HCT116 (cell line): Measurements from ENCODE around the gene PROK2. TPM values are rescaled to one million over a fixed set of nuclear protein-coding genes. Genes with fewer than 3 reads are reported as not detected.

ENCODE experiments used
- ATAC-seq: fragments of 200-7000 bp; cut with Tn5 transposase; 2 replicates; pipeline ENCODE4 v1.9.1; 2020; ENCODE audit warnings: mild to moderate bottlenecking, moderate library complexity
- BruUV-seq: library from RNA; stranded (reverse); fragments of 400-500 nt; replicated peaks from 2 replicates; lab custom pipeline; 2021; lab: Mats Ljungman, UMichigan
- CTCF ChIA-PET: fragments of 300-600 bp; sonication (Branson Sonifier 250); formaldehyde crosslinking; loops from one replicate; lab custom pipeline; 2021; ENCODE audit warnings: antibody characterized with exemption; lab: Charles Lee
- POLR2A ChIA-PET: fragments of 300-600, 350-600 bp; sonication (Branson Sonifier 250); formaldehyde crosslinking; loops from one replicate; lab custom pipeline; 2021; ENCODE audit warnings: antibody characterized with exemption; lab: Charles Lee
- RAD21 ChIA-PET, 2 experiments: fragments of 300-600 bp; sonication (Branson Sonifier 250); formaldehyde crosslinking; loops; one replicate each; lab custom pipeline; 2023; ENCODE audit warnings: low total read pairs in 2 of 2; ENCODE audit not compliant: uncharacterized antibody in 2 of 2, unreplicated experiment in 2 of 2, low non-redundant PET in 1 of 2; lab: Charles Lee
- DNase-seq: peaks from one replicate; pipeline ENCODE4 v3.0.0-alpha.2; 2010; ENCODE audit warnings: low read depth, low spot score
- H2AFZ ChIP-seq: fragments of 200-600 bp; shearing (Covaris generic), sonication (generic); 2 replicates; pipeline ENCODE4 v1.6.1; 2017; ENCODE audit warnings: low read depth, mixed run types, mixed read lengths, antibody characterized with exemption, low read length; ENCODE audit not compliant: poor library complexity, severe bottlenecking
- H3K27ac ChIP-seq: 2 replicates; pipeline ENCODE4 v1.5.1; 2012; ENCODE audit warnings: low read depth, low read length
- H3K27me3 ChIP-seq: fragments of 200-600 bp; sonication (generic); 2 replicates; pipeline ENCODE4 v1.6.1; 2016; ENCODE audit warnings: mixed run types, low read length, mixed read lengths; ENCODE audit not compliant: insufficient read depth
- H3K36me3 ChIP-seq, 2 experiments: fragments of 200-500 bp in 1 of 2; fragments of 200-600 bp in 1 of 2; sonication (Bioruptor generic) in 1 of 2; sonication (generic) in 1 of 2; 2 replicates each; pipeline versions ENCODE4 v1.5.1 to v1.6.1; 2014 to 2016; ENCODE audit warnings: low read length in 2 of 2, inconsistent platforms in 1 of 2, mixed read lengths in 1 of 2, mixed run types in 1 of 2; ENCODE audit not compliant: insufficient read depth in 2 of 2, control insufficient read depth in 1 of 2
- H3K4me1 ChIP-seq, 2 experiments: fragments of 200-600 bp in 1 of 2; sonication (generic) in 1 of 2; 2 replicates each; pipeline versions ENCODE4 v1.5.1 to v1.6.1; 2012 to 2017; ENCODE audit warnings: low read length in 2 of 2, inconsistent platforms in 1 of 2, mild to moderate bottlenecking in 1 of 2, mixed read lengths in 1 of 2, mixed run types in 1 of 2, moderate library complexity in 1 of 2; ENCODE audit not compliant: insufficient read depth in 2 of 2, control insufficient read depth in 1 of 2
- H3K4me2 ChIP-seq: fragments of 200-600 bp; sonication (generic); 2 replicates; pipeline ENCODE4 v1.6.1; 2017; ENCODE audit warnings: mixed run types, low read length, mixed read lengths
- H3K4me3 ChIP-seq, 2 experiments: fragments of 200-600 bp in 1 of 2; sonication (generic) in 1 of 2; replicated peaks in 1 of 2; 2 replicates each; pipeline ENCODE4 v1.5.1; 2011 to 2016; ENCODE audit warnings: low read length in 2 of 2, control low read depth in 1 of 2, low read depth in 1 of 2, mild to moderate bottlenecking in 1 of 2, mixed read lengths in 1 of 2, mixed run types in 1 of 2
- H3K79me2 ChIP-seq: fragments of 200-600 bp; sonication (generic); 2 replicates; pipeline ENCODE4 v1.6.1; 2017; ENCODE audit warnings: mild to moderate bottlenecking, mixed run types, low read length, moderate library complexity, mixed read lengths; ENCODE audit not compliant: insufficient read depth
- H3K9ac ChIP-seq: fragments of 200-600 bp; sonication (generic); 2 replicates; pipeline ENCODE4 v1.6.1; 2016; ENCODE audit warnings: low read length, mixed read lengths
- H3K9me2 ChIP-seq: fragments of 200-600 bp; sonication (generic), shearing (Covaris generic); 2 replicates; pipeline ENCODE4 v1.6.1; 2017; ENCODE audit warnings: mixed run types, mild to moderate bottlenecking, moderate library complexity; ENCODE audit not compliant: insufficient read depth
- H3K9me3 ChIP-seq, 2 experiments: fragments of 200-500 bp in 1 of 2; fragments of 200-600 bp in 1 of 2; sonication (Bioruptor generic) in 1 of 2; sonication (generic) in 1 of 2; 2 replicates each; pipeline ENCODE4 v1.6.1; 2014 to 2017; ENCODE audit warnings: low read length in 2 of 2, mixed read lengths in 2 of 2, inconsistent platforms in 1 of 2, low read depth in 1 of 2, mild to moderate bottlenecking in 1 of 2, mixed run types in 1 of 2, moderate library complexity in 1 of 2; ENCODE audit not compliant: control insufficient read depth in 1 of 2, insufficient read depth in 1 of 2
- H4K20me1 ChIP-seq: fragments of 200-600 bp; sonication (generic), shearing (Covaris generic); 2 replicates; pipeline ENCODE4 v1.6.1; 2017; ENCODE audit warnings: mixed run types, mild to moderate bottlenecking, moderate library complexity; ENCODE audit not compliant: insufficient read depth
- ATF3 ChIP-seq: IDR thresholded peaks from 2 replicates; pipeline ENCODE4 v1.6.1; 2012
- CBX3 ChIP-seq: IDR thresholded peaks from 2 replicates; pipeline ENCODE4 v1.6.1; 2012; ENCODE audit warnings: low read depth
- CEBPB ChIP-seq: IDR thresholded peaks from 2 replicates; pipeline ENCODE4 v1.6.1; 2012; ENCODE audit warnings: low read depth
- EGR1 ChIP-seq: IDR thresholded peaks from 2 replicates; pipeline ENCODE4 v1.6.1; 2012; ENCODE audit warnings: low read depth
- ELF1 ChIP-seq: IDR thresholded peaks from 2 replicates; pipeline ENCODE4 v1.6.1; 2012; ENCODE audit warnings: low read depth, borderline replicate concordance
- EZH2 ChIP-seq: fragments of 200-600 bp; sonication (generic); IDR thresholded peaks from 2 replicates; pipeline ENCODE4 v1.6.1; 2017; ENCODE audit warnings: antibody characterized with exemption, mixed run types
- EZH2phosphoT487 ChIP-seq: fragments of 200-600 bp; IDR thresholded peaks from 2 replicates; pipeline ENCODE4 v1.6.1; 2018; ENCODE audit warnings: antibody characterized with exemption, borderline replicate concordance
- FOSL1 ChIP-seq: IDR thresholded peaks from 2 replicates; pipeline ENCODE4 v1.6.1; 2012; ENCODE audit warnings: low read depth
- JUND ChIP-seq: IDR thresholded peaks from 2 replicates; pipeline ENCODE4 v1.6.1; 2012
- MAX ChIP-seq: IDR thresholded peaks from 2 replicates; pipeline ENCODE4 v1.6.1; 2012
- POLR2A ChIP-seq: IDR thresholded peaks from 2 replicates; pipeline ENCODE4 v1.7.0; 2011; ENCODE audit warnings: borderline replicate concordance; ENCODE audit not compliant: insufficient read depth, insufficient read length; ENCODE audit errors: extremely low read depth
- RAD21 ChIP-seq: IDR thresholded peaks from 2 replicates; pipeline ENCODE4 v1.6.1; 2012; ENCODE audit warnings: low read depth, mild to moderate bottlenecking
- REST ChIP-seq: IDR thresholded peaks from 2 replicates; pipeline ENCODE4 v1.6.1; 2012; ENCODE audit warnings: low read depth
- SIN3A ChIP-seq: IDR thresholded peaks from 2 replicates; pipeline ENCODE4 v1.6.1; 2012; ENCODE audit warnings: low read depth
- SP1 ChIP-seq: IDR thresholded peaks from 2 replicates; pipeline ENCODE4 v1.6.1; 2012; ENCODE audit warnings: low read depth
- SRF ChIP-seq: IDR thresholded peaks from 2 replicates; pipeline ENCODE4 v1.6.1; 2012; ENCODE audit warnings: low read depth
- TCF7L2 ChIP-seq: IDR thresholded peaks from 2 replicates; pipeline ENCODE4 v1.7.0; 2011; ENCODE audit warnings: borderline replicate concordance, inconsistent platforms; ENCODE audit not compliant: insufficient read depth, insufficient read length; ENCODE audit errors: extremely low read depth
- YY1 ChIP-seq: IDR thresholded peaks from 2 replicates; pipeline ENCODE4 v1.6.1; 2011; ENCODE audit warnings: low read length, low read depth, moderate library complexity, mild to moderate bottlenecking; ENCODE audit not compliant: insufficient replicate concordance; ENCODE audit errors: extremely low read depth
- ZBTB33 ChIP-seq: IDR thresholded peaks from 2 replicates; pipeline ENCODE4 v1.6.1; 2011; ENCODE audit warnings: mild to moderate bottlenecking, low read length, moderate library complexity; ENCODE audit not compliant: insufficient replicate concordance; ENCODE audit errors: extremely low read depth
- ZFX ChIP-seq: fragments of 450-650 bp; IDR thresholded peaks from 2 replicates; pipeline ENCODE4 v1.6.1; 2017
- intact Hi-C: fragments of 100-400 bp; cut with micrococcal nuclease; formaldehyde crosslinking; loops from 2 replicates; pipeline ENCODE4 v1.10.0; 2022
- total RNA-seq: library from RNA; stranded (reverse); gene quantifications from one replicate; pipeline ENCODE4 v1.2.1, GENCODE V29; 2021; ENCODE audit not compliant: unreplicated experiment

The PROK2 gene
- total RNA-seq, 1 experiment from 2014 or later: not detected

GRCh38 chr3:71723452-71724170 lies 61.3 kb downstream of the PROK2 start:
- TSS peak; percentile 39 for BruUV-seq
- CTCF ChIA-PET: interaction anchor here (1.2 to 1.7 kb wide), 2 partner anchors 12 to 135 kb away, joined by 3 to 8 read pairs; no protein-coding TSS in a partner anchor
- H3K27ac ChIP-seq: no peak overlapping the region
- no peaks in the 10 kb centered on the region for H3K9me2 ChIP-seq
- RAD21 ChIA-PET: no interaction called here
- no peaks in the 10 kb centered on the region for H3K36me3 ChIP-seq
- POLR2A ChIA-PET: no interaction called here
- ATAC-seq (no peak), DNase-seq (no peak)
- H3K4me1 ChIP-seq: peaks cover 7 to 12% of the 10 kb centered on the region in 2 experiments; a peak in 3 of 4 replicates
- H3K9ac ChIP-seq: no peak overlapping the region
- H4K20me1 ChIP-seq: no peaks in the 10 kb centered on the region
- TF ChIP-seq JUND (no peak), ATF3 (no peak), MAX (no peak), CEBPB (no peak), EZH2 (no peak), SIN3A (no peak), ELF1 (no peak), TCF7L2 (no peak), CBX3 (no peak), REST (no peak), YY1 (no peak), FOSL1 (no peak), SP1 (no peak), ZFX (no peak), EGR1 (no peak), POLR2A (no peak), RAD21 (no peak), SRF (no peak), EZH2phosphoT487 (no peak), ZBTB33 (no peak)
- no peak overlapping the region for H3K4me3 ChIP-seq
- H2AFZ ChIP-seq: no peak overlapping the region
- H3K79me2 ChIP-seq: no peaks in the 10 kb centered on the region
- H3K9me3 ChIP-seq: no peaks in the 10 kb centered on the region
- peaks cover 19% of the 10 kb centered on the region for H3K27me3 ChIP-seq
- intact Hi-C loops: no loop called here
- peak overlapping the region; percentile 85 for H3K4me2 ChIP-seq
